Measurements from ENCODE around the gene PFN1. TPM values are rescaled to one million over a fixed set of nuclear protein-coding genes. Genes with fewer than 3 reads are reported as not detected.

PFN1 gene
- total RNA-seq, 1 donor from 2014 or later, result 1,346 TPM

GRCh38 chr17:4965311-4965986, 17.1 kb upstream of the PFN1 start:
- Histone ChIP-seq H3K4me3 (ENCODE audit: insufficient read depth, low read depth, low read length) (no peak overlapping the region), H2AFZ (ENCODE audit: low read depth, low read length) (no peak overlapping the region), H3K27me3 (ENCODE audit: insufficient read depth, low read length) (no peaks in the 10 kb centered on the region), H3K4me2 (ENCODE audit: low read length) (no peak overlapping the region), H3K9me3 (ENCODE audit: insufficient read depth, low read depth, low read length) (no peaks in the 10 kb centered on the region), H3K36me3 (ENCODE audit: insufficient read depth, low read length) (peaks cover 7% of the 10 kb centered on the region), H4K20me1 (ENCODE audit: insufficient read depth, low read length) (peaks cover 18% of the 10 kb centered on the region), H3K4me1 (ENCODE audit: insufficient read depth, low read length) (peaks cover 33% of the 10 kb centered on the region), H3K9ac (ENCODE audit: low read length) (no peak overlapping the region), H3K27ac (ENCODE audit: low read depth, low read length) (no peak overlapping the region), H3K79me2 (ENCODE audit: insufficient read depth, low read length) (peaks cover 37% of the 10 kb centered on the region)
- peak overlapping the region; percentile 64 for H3K4me3 Mint-ChIP-seq (ENCODE audit: unreplicated experiment)
- H3K27me3 Mint-ChIP-seq (ENCODE audit: low read depth, unreplicated experiment), result no peaks in the 10 kb centered on the region
- H3K4me1 Mint-ChIP-seq (ENCODE audit: low read depth, unreplicated experiment), result peaks cover 22% of the 10 kb centered on the region
- peak overlapping the region; percentile 55 for H3K27ac Mint-ChIP-seq (ENCODE audit: unreplicated experiment)
- peaks cover 20% of the 10 kb centered on the region for H3K36me3 Mint-ChIP-seq (ENCODE audit: low read depth, unreplicated experiment)
- peaks cover 5% of the 10 kb centered on the region for H3K9me3 Mint-ChIP-seq (ENCODE audit: unreplicated experiment)
- TF ChIP-seq, protein P1, sequence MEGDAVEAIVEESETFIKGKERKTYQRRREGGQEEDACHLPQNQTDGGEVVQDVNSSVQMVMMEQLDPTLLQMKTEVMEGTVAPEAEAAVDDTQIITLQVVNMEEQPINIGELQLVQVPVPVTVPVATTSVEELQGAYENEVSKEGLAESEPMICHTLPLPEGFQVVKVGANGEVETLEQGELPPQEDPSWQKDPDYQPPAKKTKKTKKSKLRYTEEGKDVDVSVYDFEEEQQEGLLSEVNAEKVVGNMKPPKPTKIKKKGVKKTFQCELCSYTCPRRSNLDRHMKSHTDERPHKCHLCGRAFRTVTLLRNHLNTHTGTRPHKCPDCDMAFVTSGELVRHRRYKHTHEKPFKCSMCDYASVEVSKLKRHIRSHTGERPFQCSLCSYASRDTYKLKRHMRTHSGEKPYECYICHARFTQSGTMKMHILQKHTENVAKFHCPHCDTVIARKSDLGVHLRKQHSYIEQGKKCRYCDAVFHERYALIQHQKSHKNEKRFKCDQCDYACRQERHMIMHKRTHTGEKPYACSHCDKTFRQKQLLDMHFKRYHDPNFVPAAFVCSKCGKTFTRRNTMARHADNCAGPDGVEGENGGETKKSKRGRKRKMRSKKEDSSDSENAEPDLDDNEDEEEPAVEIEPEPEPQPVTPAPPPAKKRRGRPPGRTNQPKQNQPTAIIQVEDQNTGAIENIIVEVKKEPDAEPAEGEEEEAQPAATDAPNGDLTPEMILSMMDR (IDR thresholded peaks at IDR 0.05; ENCODE audit: insufficient read depth, low read depth, low read length), result no peak
- no peak for TF ChIP-seq EZH2 (IDR thresholded peaks at IDR 0.05; ENCODE audit: insufficient read depth, low read length)
- FAIRE-seq, result no peak
- DNase-seq (ENCODE audit: low read depth), result no peak

DNA sequence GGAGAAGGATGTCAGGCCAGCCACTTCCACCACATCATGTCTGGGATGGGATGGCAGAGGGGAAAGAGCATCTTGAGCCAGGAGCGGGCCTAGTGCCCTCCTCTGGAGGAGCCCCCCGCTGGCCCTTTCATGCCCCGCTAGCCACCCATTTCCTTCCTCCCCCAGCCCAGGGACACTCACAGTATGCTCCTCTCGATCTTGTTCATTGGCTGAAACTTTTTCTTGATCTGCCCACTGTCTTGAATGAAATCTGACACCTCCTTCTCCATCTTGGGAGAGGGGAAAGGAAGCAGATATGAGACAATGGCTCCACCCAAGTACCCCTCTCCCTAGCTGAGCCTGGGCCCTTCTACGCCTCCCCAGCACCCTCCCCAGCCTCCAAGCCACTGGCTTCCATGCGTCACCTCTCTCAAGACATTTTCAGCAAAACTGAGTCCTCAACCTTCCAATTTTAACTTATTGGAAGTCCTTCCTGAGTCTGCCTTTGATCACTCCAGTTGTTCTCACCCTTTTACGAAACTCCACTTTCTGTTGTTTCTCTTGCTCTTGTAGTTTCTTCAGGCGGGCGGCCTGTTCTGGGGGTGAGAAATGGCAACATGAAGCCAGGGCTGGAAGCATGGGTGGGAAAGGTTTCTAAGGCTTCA, 12.1 kb upstream of the PFN1 start:
- no peaks in the 10 kb centered on the region for H3K4me1 ChIP-seq (ENCODE audit: insufficient read depth, low read length)
- Mint-ChIP-seq H3K27me3 (ENCODE audit: low read depth, unreplicated experiment) (no peaks in the 10 kb centered on the region), H3K27ac (ENCODE audit: unreplicated experiment) (peak overlapping the region; percentile 8), H3K36me3 (ENCODE audit: low read depth, unreplicated experiment) (peaks cover 27% of the 10 kb centered on the region), H3K4me3 (ENCODE audit: unreplicated experiment) (no peak overlapping the region), H3K4me1 (ENCODE audit: low read depth, unreplicated experiment) (peaks cover 3% of the 10 kb centered on the region), H3K9me3 (ENCODE audit: unreplicated experiment) (peaks cover 3% of the 10 kb centered on the region)
- no peak overlapping the region for H3K9ac ChIP-seq (ENCODE audit: low read length)
- DNase-seq (ENCODE audit: low read depth) (no peak), FAIRE-seq (no peak)
- H2AFZ ChIP-seq (ENCODE audit: low read depth, low read length), result no peak overlapping the region
- no peak overlapping the region for H3K4me2 ChIP-seq (ENCODE audit: low read length)
- no peak overlapping the region for H3K27ac ChIP-seq (ENCODE audit: low read depth, low read length)
- no peak for TF ChIP-seq EZH2 (IDR thresholded peaks at IDR 0.05; ENCODE audit: insufficient read depth, low read length)
- TF ChIP-seq, protein P1 (IDR thresholded peaks at IDR 0.05; ENCODE audit: insufficient read depth, low read depth, low read length), result no peak
- peaks cover 5% of the 10 kb centered on the region for H3K79me2 ChIP-seq (ENCODE audit: insufficient read depth, low read length)
- H3K9me3 ChIP-seq (ENCODE audit: insufficient read depth, low read depth, low read length), result no peaks in the 10 kb centered on the region
- H3K4me3 ChIP-seq (ENCODE audit: insufficient read depth, low read depth, low read length), result no peak overlapping the region
- H3K36me3 ChIP-seq (ENCODE audit: insufficient read depth, low read length), result peaks cover 8% of the 10 kb centered on the region
- H4K20me1 ChIP-seq (ENCODE audit: insufficient read depth, low read length), result peaks cover 5% of the 10 kb centered on the region
- H3K27me3 ChIP-seq (ENCODE audit: insufficient read depth, low read length), result no peaks in the 10 kb centered on the region
